ENCODE results near the gene CLEC4A. TPM values are rescaled to one million over a fixed set of nuclear protein-coding genes. Genes with fewer than 3 reads are reported as not detected.

Gene CLEC4A
- total RNA-seq, 1 experiment from 2014 or later = 0.37 TPM

GRCh38 chr12:8076366-8076765, 47.1 kb upstream of the CLEC4A start:
- H3K27me3 Mint-ChIP-seq (ENCODE audit: low read depth) = no peaks in the 10 kb centered on the region
- no peak overlapping the region for H3K4me3 Mint-ChIP-seq
- Histone ChIP-seq H2BK120ac (ENCODE audit: low read depth, low read length, poor library complexity, severe bottlenecking) (no peak overlapping the region), H3K14ac (ENCODE audit: insufficient read depth, low read length) (no peak overlapping the region), H2BK12ac (ENCODE audit: insufficient read length, low read depth, low read length) (no peak overlapping the region), H2BK5ac (ENCODE audit: insufficient read length, low read length) (no peak overlapping the region), H4K8ac (replicated peaks; ENCODE audit: insufficient read length, low read depth, low read length) (no peak overlapping the region), H2AFZ (ENCODE audit: low read length) (no peak overlapping the region), H3K27ac (ENCODE audit: insufficient read length, low read depth, low read length) (no peak overlapping the region), H3K18ac (ENCODE audit: insufficient read length, low read depth, low read length) (no peak overlapping the region), H2AK5ac (ENCODE audit: insufficient read length, low read length) (no peak overlapping the region), H3K56ac (ENCODE audit: insufficient read length, low read depth, low read length) (no peak overlapping the region), H3K4ac (ENCODE audit: low read depth, low read length) (no peak overlapping the region), H3T11ph (ENCODE audit: low read length) (no peak overlapping the region), H3K9me3 (ENCODE audit: control insufficient read depth, low read depth, low read length) (no peaks in the 10 kb centered on the region), H2BK20ac (ENCODE audit: low read depth, low read length, poor library complexity, severe bottlenecking) (no peak overlapping the region), H3K79me2 (ENCODE audit: insufficient read depth, low read length) (no peaks in the 10 kb centered on the region), H3K27me3 (ENCODE audit: insufficient read depth, low read length) (no peaks in the 10 kb centered on the region), H3K79me1 (ENCODE audit: insufficient read depth, low read depth, low read length, poor library complexity, severe bottlenecking) (no peaks in the 10 kb centered on the region), H4K91ac (ENCODE audit: insufficient read length, low read depth, low read length) (no peak overlapping the region), H3K23ac (ENCODE audit: insufficient read length, low read depth, low read length) (no peak overlapping the region), H4K20me1 (ENCODE audit: control insufficient read depth, insufficient read depth, insufficient read length) (no peaks in the 10 kb centered on the region), H4K5ac (ENCODE audit: insufficient read length, low read depth, low read length) (no peak overlapping the region), H3K23me2 (ENCODE audit: insufficient read length, low read depth, low read length, poor library complexity, severe bottlenecking) (peaks cover 3% of the 10 kb centered on the region), H3K4me1 (ENCODE audit: insufficient read depth, low read length) (no peaks in the 10 kb centered on the region; the same call in 1 of the 2 replicates), H3K9ac (ENCODE audit: extremely low read depth, insufficient read length, low read length) (no peak overlapping the region), H3K4me2 (ENCODE audit: insufficient read depth, insufficient read length, low read length) (no peak overlapping the region), H2BK15ac (ENCODE audit: low read depth, low read length) (no peak overlapping the region)
- H3K36me3 Mint-ChIP-seq (ENCODE audit: insufficient read depth in 1 of 3, low read depth in 3 of 3) = no peaks in the 10 kb centered on the region
- no CpG with 5 or more reads among the region's 4 CpGs for WGBS (ENCODE audit: extremely low coverage, insufficient read length, low lambda C conversion rate)
- no peak overlapping the region for H3K27ac Mint-ChIP-seq
- TF ChIP-seq CTCF (conservative IDR thresholded peaks at IDR 0.05) = no peak
- H3K4me1 Mint-ChIP-seq = peaks cover 19 to 21% of the 10 kb centered on the region in 2 experiments
- H3K9me3 Mint-ChIP-seq = no peaks in the 10 kb centered on the region
- DNase-seq = no peak
